Measurements from ENCODE around the gene GARIN5A.

- TF ChIP-seq CTCF (conservative IDR thresholded peaks at IDR 0.05; ENCODE audit: low read length) (no peak), EZH2phosphoT487 (IDR thresholded peaks at IDR 0.05; ENCODE audit: borderline replicate concordance, low read depth, low read length) (no peak)
Observed at GRCh38 chr19:50490411-50490811, 13.8 kb upstream of the GARIN5A start.

All from OCI-LY7 (cell line).